ENCODE results near the gene DENND1C.

Gene DENND1C

DNA sequence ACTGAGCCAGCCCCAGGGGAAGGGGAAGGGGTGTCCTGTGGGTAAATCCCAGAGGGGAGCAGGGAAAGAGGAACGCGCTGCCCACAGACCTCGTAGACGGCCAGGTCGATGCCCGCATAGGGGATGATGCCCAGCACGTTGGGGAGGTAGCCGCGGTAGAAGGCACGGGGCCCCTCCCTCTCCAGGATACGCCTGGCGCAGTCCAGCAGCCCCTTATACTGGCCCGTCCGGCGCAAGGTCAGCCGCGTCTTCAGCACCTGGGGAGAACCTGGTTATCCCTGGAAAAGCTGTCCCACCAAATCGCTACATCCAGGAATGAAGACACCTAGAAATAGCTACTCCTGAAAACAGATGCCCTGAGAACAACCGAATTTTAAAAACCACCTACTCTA, 29.4 kb downstream of the DENND1C start:
- H3K27ac Mint-ChIP-seq (ENCODE audit: low read depth) = no peak overlapping the region
- no peaks in the 10 kb centered on the region for H3K36me3 Mint-ChIP-seq (ENCODE audit: insufficient read depth)
- H3K27me3 Mint-ChIP-seq = no peaks in the 10 kb centered on the region
- no peak for ATAC-seq (replicated peaks; ENCODE audit: extremely low read depth, poor library complexity, severe bottlenecking)
- H3K4me1 Mint-ChIP-seq = no peaks in the 10 kb centered on the region
- H3K4me3 Mint-ChIP-seq = no peak overlapping the region
- H3K9me3 Mint-ChIP-seq = no peaks in the 10 kb centered on the region
- DNase-seq (ENCODE audit: low spot score in 2 of 2) = no peak

DNA sequence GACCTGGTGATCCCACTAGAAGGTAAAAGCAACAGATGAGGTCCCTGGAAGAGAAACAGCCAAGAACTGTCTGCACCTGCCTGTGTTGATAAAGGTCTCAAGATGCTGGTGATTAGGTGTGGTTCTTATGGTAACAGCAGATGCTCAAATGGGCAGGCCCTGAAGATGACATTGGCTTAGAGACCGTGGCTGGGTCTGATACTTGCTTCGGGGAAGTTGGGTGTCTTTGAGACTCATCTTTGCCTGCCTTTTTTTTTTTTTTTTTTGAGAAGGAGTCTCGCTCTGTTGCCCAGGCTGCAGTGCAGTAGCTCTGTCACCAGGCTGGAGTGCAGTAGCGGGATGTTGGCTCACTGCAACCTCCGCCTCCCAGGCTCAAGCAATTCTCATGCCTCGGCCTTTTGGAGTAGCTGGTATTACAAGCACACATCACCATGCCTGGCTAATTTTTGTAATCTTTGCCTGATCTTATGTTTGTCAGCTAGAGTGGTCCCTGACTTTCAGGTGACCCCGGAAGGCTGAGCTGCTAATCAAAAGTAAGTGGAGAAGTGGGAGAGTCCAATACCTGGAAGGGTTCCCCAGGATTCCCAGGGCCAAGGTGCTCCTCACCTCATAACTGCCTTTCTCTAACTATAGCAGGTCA, 29.9 kb downstream of the DENND1C start:
- Mint-ChIP-seq H3K36me3 (ENCODE audit: insufficient read depth) (no peaks in the 10 kb centered on the region), H3K27ac (ENCODE audit: low read depth) (no peak overlapping the region), H3K9me3 (no peaks in the 10 kb centered on the region), H3K4me3 (no peak overlapping the region), H3K27me3 (no peaks in the 10 kb centered on the region), H3K4me1 (no peaks in the 10 kb centered on the region)
- DNase-seq (ENCODE audit: low spot score in 2 of 2) (no peak), ATAC-seq (replicated peaks; ENCODE audit: extremely low read depth, poor library complexity, severe bottlenecking) (no peak)

DNA sequence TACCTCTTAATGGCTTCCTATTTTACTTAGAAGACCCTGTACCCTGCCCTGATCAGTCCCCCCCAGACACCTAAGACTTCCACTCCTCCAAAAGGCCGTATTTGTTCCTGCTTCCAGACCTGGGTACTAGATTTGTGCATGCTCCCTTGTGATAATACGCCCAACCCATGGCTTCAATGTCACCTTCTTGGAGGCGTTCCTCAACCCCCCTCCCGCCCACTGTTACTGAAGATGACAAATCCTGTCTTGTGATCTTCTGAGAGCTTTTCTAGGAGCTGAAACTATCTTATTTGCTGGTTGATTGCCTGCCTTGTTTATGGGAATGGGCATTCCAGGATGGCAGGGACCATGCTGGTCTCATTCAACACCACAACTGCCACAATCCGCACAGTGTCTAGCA, 31.4 kb downstream of the DENND1C start:
- DNase-seq (ENCODE audit: low spot score in 2 of 2) = no peak
- no peaks in the 10 kb centered on the region for H3K9me3 Mint-ChIP-seq
- no peak for ATAC-seq (replicated peaks; ENCODE audit: extremely low read depth, poor library complexity, severe bottlenecking)
- H3K27me3 Mint-ChIP-seq = no peaks in the 10 kb centered on the region
- H3K36me3 Mint-ChIP-seq (ENCODE audit: insufficient read depth) = no peaks in the 10 kb centered on the region
- no peaks in the 10 kb centered on the region for H3K4me1 Mint-ChIP-seq
- H3K27ac Mint-ChIP-seq (ENCODE audit: low read depth) = no peak overlapping the region
- H3K4me3 Mint-ChIP-seq = no peak overlapping the region

DNA sequence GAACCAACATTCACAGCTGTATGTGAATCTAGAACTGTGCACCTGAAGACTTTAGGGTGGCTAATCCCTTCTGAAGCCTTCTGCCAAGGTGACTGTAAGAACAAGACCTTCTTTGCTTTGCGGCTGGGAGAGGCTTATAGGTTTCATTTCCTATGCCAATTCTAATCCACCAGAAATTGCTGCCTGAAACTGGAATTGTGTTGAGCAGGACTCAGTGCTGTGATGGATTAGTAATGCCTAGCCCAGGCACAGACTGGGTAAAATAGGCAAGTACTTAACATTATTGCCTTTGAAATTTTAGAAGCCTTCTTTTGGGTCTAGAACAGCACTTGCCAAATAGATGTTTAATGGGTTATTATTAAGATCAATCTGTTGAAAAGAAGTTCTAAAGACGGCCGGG, 33.5 kb downstream of the DENND1C start:
- no peaks in the 10 kb centered on the region for H3K36me3 Mint-ChIP-seq (ENCODE audit: insufficient read depth)
- H3K9me3 Mint-ChIP-seq = no peaks in the 10 kb centered on the region
- H3K4me1 Mint-ChIP-seq = no peaks in the 10 kb centered on the region
- DNase-seq (ENCODE audit: low spot score in 2 of 2) (no peak), ATAC-seq (replicated peaks; ENCODE audit: extremely low read depth, poor library complexity, severe bottlenecking) (no peak)
- no peak overlapping the region for H3K4me3 Mint-ChIP-seq
- H3K27ac Mint-ChIP-seq (ENCODE audit: low read depth) = no peak overlapping the region
- H3K27me3 Mint-ChIP-seq = no peaks in the 10 kb centered on the region

DNA sequence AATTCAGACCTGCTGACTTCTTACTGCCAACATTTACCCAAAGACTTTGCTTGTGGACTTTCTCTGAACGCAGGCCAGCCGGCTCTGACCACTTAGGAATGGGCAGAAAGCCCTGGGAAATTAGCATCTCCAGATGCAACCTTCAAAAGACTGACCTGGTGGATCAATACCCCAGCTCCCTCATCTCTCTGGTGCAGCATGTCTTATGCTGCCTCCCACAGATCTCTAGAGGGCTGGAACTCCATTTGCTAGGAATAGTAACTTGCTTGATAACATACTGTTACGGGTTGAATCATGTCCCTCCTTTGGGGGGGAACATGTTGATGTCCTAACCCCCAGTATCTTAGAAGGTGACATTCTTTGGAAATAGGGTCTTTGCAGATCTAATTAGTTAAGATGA, 35.1 kb downstream of the DENND1C start:
- H3K4me1 Mint-ChIP-seq = no peaks in the 10 kb centered on the region
- H3K27ac Mint-ChIP-seq (ENCODE audit: low read depth) = no peak overlapping the region
- no peaks in the 10 kb centered on the region for H3K27me3 Mint-ChIP-seq
- no peak overlapping the region for H3K4me3 Mint-ChIP-seq
- no peak for ATAC-seq (replicated peaks; ENCODE audit: extremely low read depth, poor library complexity, severe bottlenecking)
- H3K36me3 Mint-ChIP-seq (ENCODE audit: insufficient read depth) = no peaks in the 10 kb centered on the region
- no peak for DNase-seq (ENCODE audit: low spot score in 2 of 2)
- H3K9me3 Mint-ChIP-seq = no peaks in the 10 kb centered on the region

DNA sequence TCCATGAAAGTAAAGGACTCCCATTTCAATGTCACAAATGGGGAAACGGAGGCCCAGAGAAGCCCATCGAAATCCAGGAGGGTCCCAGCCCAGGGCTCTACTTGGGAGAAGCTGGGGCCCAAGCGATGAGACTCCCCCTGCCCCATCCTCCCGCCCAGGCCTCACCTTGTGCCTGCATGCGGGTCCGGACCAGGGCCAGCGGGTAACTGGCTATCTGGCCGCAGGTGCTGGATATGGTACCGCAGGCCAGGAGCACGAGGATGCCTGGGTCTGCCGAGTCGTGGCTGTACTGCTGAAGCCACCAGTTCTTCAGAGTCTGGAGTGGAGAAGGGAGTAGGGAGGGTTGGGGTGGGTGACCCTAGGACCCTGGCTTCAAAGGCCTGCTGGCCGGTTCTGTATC, 37.6 kb downstream of the DENND1C start:
- no peak overlapping the region for H3K4me3 Mint-ChIP-seq
- no peaks in the 10 kb centered on the region for H3K4me1 Mint-ChIP-seq
- no peak overlapping the region for H3K27ac Mint-ChIP-seq (ENCODE audit: low read depth)
- H3K27me3 Mint-ChIP-seq = no peaks in the 10 kb centered on the region
- H3K9me3 Mint-ChIP-seq = no peaks in the 10 kb centered on the region
- no peaks in the 10 kb centered on the region for H3K36me3 Mint-ChIP-seq (ENCODE audit: insufficient read depth)
- ATAC-seq (replicated peaks; ENCODE audit: extremely low read depth, poor library complexity, severe bottlenecking) (no peak), DNase-seq (ENCODE audit: low spot score in 2 of 2) (no peak)

DNA sequence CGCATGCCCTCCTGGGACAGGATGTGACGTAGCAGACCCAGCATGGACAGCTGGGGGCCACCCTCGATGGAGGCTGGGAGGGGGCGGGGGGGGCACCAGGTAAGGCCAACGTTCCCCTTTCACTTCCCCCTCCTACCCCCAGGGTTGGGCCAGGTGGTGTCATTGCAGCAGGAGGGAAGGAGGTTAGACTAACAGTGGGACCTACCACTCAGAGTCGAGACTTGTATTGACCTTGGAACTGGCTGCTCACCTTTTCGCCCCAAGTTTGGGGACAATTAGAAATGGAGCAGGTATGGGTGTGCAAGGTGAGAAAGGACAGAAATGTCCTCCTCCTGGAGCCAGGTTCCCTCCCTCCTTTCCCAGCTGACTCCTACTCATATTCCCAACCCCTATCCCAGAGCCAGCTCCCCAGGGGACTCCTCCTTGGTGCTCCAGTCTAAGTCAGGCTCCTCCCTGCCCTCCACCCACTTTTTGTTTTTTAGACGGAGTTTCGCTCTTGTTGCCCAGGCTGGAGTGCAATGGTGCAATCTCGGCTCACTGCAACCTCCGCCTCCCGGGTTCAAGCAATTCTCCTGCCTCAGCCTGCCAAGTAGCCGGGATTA, 39.4 kb downstream of the DENND1C start:
- no peak overlapping the region for H3K27ac Mint-ChIP-seq (ENCODE audit: low read depth)
- no peaks in the 10 kb centered on the region for H3K27me3 Mint-ChIP-seq
- no peaks in the 10 kb centered on the region for H3K36me3 Mint-ChIP-seq (ENCODE audit: insufficient read depth)
- DNase-seq (ENCODE audit: low spot score in 2 of 2) (no peak), ATAC-seq (replicated peaks; ENCODE audit: extremely low read depth, poor library complexity, severe bottlenecking) (no peak)
- no peaks in the 10 kb centered on the region for H3K9me3 Mint-ChIP-seq
- no peak overlapping the region for H3K4me3 Mint-ChIP-seq
- no peaks in the 10 kb centered on the region for H3K4me1 Mint-ChIP-seq

DNA sequence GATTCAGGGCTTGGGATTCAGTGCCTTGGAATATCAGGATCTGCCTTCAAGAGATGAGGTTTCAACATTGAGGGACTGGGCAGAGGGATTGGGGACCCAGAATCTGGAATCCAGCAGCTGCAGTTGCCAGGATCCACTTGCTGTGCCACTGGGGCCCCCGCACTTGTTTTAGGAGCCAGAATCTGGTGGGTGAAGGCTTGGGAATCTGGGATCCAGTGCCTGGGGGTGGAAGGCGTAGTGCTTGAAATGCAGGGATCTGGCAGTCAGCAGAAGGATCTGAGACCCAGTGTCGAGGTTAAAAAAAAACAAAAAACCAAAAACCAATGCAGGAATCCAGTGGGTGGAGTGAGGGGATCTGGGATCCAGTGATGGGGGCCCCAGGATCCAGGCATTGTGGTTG, 40.7 kb downstream of the DENND1C start:
- no peaks in the 10 kb centered on the region for H3K27me3 Mint-ChIP-seq
- no peaks in the 10 kb centered on the region for H3K9me3 Mint-ChIP-seq

DNA sequence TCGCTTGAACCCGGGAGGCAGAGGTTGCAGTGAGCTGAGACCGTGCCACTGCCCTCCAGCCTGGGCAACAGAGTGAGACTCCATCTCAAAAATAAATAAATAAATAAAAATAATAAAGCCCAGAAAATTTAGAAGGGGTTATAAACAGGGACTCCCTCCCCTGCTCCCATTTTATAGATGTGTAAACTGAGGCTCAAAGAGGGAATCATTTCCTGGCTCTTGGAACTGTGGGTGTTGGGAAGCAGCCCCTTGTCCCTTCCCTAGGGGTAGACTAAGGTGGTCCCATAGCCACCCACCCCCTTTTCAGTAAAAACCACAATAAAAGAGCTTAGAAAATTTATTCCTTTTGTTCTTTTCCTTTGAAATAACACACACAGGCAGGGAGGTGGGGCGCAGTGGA, 41.8 kb downstream of the DENND1C start:
- Mint-ChIP-seq H3K4me3 (no peak overlapping the region), H3K27me3 (no peaks in the 10 kb centered on the region), H3K4me1 (no peaks in the 10 kb centered on the region), H3K36me3 (ENCODE audit: insufficient read depth) (no peaks in the 10 kb centered on the region), H3K27ac (ENCODE audit: low read depth) (no peak overlapping the region), H3K9me3 (no peaks in the 10 kb centered on the region)
- no peak for DNase-seq (ENCODE audit: low spot score in 2 of 2)
- no peak for ATAC-seq (replicated peaks; ENCODE audit: extremely low read depth, poor library complexity, severe bottlenecking)

More for the DNA sequence above, 40.7 kb downstream of the DENND1C start:
- no peak for DNase-seq (ENCODE audit: low spot score in 2 of 2)
- H3K36me3 Mint-ChIP-seq (ENCODE audit: insufficient read depth) = no peaks in the 10 kb centered on the region
- no peaks in the 10 kb centered on the region for H3K4me1 Mint-ChIP-seq
- H3K4me3 Mint-ChIP-seq = no peak overlapping the region
- no peak for ATAC-seq (replicated peaks; ENCODE audit: extremely low read depth, poor library complexity, severe bottlenecking)
- H3K27ac Mint-ChIP-seq (ENCODE audit: low read depth) = peak overlapping the region; percentile 46

DNA sequence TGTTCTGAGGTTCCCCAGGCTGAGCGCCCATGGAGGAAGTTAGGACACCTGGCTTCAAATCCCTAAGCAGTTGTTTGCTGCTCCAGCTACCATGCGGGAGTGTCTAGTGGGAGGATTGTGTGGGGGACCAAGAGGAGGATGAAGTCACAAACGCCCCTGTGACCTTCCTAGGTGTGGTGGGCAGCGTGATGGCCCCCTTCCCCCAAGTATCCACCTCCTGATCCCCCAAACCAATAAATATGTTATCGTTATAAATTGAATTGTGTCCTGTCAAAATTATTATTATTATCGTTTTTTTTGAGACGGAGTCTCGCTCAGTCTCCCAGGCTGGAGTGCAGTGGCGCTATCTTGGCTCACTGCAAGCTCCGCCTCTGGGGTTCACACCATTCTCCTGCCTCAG, 47.9 kb downstream of the DENND1C start, which contains the start of gene SLC25A41:
TSS of gene SLC25A41 (minus strand) at position 101 of the 400 bp plus-strand sequence. CDS start at position 31, 70 bp downstream.
- H3K36me3 Mint-ChIP-seq (ENCODE audit: insufficient read depth) = no peaks in the 10 kb centered on the region
- no peak for DNase-seq (ENCODE audit: low spot score in 2 of 2)
- H3K27ac Mint-ChIP-seq (ENCODE audit: low read depth) = no peak within 1 kb of the TSS
- H3K4me3 Mint-ChIP-seq = no peak within 1 kb of the TSS
- peaks cover 11% of the 10 kb centered on the region for H3K4me1 Mint-ChIP-seq
- H3K27me3 Mint-ChIP-seq = no peaks in the 10 kb centered on the region
- no peaks in the 10 kb centered on the region for H3K9me3 Mint-ChIP-seq
- ATAC-seq (replicated peaks; ENCODE audit: extremely low read depth, poor library complexity, severe bottlenecking) = no peak

DNA sequence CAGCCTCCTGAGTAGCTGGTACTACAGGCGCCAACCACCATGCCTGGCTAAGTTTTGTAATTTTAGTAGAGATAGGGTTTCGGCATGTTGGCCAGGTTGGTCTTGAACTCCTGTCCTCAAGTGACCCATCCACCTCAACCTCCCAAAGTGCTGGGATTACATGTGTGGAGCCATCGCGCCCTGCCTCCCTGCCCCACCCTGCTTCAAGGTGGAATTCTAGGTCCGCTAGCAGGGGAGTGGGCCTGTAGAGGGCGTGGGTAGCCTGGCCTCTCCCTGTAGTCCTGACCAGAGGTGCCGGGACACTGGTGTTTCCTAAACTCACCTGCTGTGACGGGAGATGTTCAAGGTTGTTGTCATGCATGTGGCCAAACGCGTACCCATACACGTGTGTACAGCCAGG, 48.4 kb downstream of the DENND1C start:
- Mint-ChIP-seq H3K27me3 (no peaks in the 10 kb centered on the region), H3K4me3 (no peak overlapping the region), H3K9me3 (no peaks in the 10 kb centered on the region), H3K27ac (ENCODE audit: low read depth) (no peak overlapping the region), H3K4me1 (peaks cover 11% of the 10 kb centered on the region), H3K36me3 (ENCODE audit: insufficient read depth) (no peaks in the 10 kb centered on the region)
- no peak for DNase-seq (ENCODE audit: low spot score in 2 of 2)
- ATAC-seq (replicated peaks; ENCODE audit: extremely low read depth, poor library complexity, severe bottlenecking) = no peak

DNA sequence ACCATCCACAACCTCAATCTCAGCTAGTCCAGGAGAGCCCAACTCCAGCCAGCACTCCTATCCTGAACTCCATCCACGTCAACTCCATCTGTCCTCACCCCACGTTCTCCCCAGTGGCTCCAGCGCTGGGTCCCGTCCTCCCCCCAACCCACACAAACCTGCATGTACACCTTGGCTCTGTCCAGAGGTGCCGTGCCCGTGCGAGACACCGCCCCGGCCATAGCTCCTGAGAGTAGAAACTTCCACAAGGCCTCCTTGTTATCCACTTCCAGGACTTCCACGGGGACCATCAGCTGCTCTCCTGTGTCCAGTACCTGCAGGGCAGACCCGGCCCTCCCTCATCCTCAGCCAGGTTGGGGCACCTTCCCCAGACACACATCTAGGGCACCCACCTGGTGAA, 49.7 kb downstream of the DENND1C start:
- H3K36me3 Mint-ChIP-seq (ENCODE audit: insufficient read depth) = no peaks in the 10 kb centered on the region
- DNase-seq (ENCODE audit: low spot score in 2 of 2) (no peak), ATAC-seq (replicated peaks; ENCODE audit: extremely low read depth, poor library complexity, severe bottlenecking) (no peak)
- no peaks in the 10 kb centered on the region for H3K27me3 Mint-ChIP-seq
- no peaks in the 10 kb centered on the region for H3K9me3 Mint-ChIP-seq
- no peak overlapping the region for H3K27ac Mint-ChIP-seq (ENCODE audit: low read depth)
- peaks cover 11% of the 10 kb centered on the region for H3K4me1 Mint-ChIP-seq
- H3K4me3 Mint-ChIP-seq = no peak overlapping the region

DNA sequence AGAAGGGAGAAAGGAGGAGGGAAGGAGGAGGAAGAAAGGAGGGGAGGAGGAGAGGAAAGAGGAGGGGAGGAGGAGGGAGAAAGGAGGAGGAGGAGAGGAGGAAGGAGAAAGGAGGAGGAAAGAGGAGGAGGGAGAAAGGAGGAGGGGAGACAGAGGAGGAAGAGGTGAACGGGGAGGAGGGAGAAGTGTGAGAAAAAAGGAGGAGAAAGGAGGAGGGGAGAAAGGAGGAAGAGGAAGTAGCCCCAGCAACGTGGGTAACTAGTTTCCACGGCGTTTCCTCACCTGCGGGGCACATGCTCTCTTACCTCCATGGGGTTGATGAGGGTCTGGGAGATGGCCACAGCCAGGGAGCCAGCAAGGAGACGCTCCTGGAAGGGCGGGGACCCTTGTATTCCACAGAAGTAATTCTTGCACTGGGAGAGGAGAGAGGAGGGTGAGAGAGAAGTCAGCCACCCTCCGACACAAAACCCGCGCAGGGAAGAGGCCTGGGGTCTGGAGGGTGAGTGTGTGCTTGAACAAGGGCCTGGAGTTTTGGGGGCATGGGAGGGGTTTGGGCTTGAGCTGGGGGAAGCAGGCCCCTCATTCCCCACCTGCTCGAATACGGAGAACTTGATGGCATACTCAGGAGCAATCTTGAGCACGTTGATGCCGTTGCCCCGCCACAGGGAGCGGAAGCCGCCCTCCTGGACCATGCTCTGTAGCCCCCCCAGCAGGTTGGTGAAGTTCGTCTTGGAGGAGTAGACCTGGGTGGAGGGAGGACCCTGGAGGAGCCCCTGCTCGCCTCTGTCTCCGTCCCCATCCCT, 52.0 kb downstream of the DENND1C start:
- no peak overlapping the region for H3K4me3 Mint-ChIP-seq
- H3K36me3 Mint-ChIP-seq (ENCODE audit: insufficient read depth) = peaks cover 6% of the 10 kb centered on the region
- H3K27me3 Mint-ChIP-seq = no peaks in the 10 kb centered on the region
- no peaks in the 10 kb centered on the region for H3K9me3 Mint-ChIP-seq
- DNase-seq (ENCODE audit: low spot score in 2 of 2) (no peak), ATAC-seq (replicated peaks; ENCODE audit: extremely low read depth, poor library complexity, severe bottlenecking) (no peak)
- H3K4me1 Mint-ChIP-seq = peaks cover 21% of the 10 kb centered on the region
- H3K27ac Mint-ChIP-seq (ENCODE audit: low read depth) = peak overlapping the region; percentile 32
